GM12891 (cell line): Measurements from ENCODE around the gene PITPNC1.

Experiments used
- POLR2A ChIP-seq: IDR thresholded peaks from 2 replicates; pipeline ENCODE4 v1.6.1; 2011; ENCODE audit warnings: low read depth, low read length, control low read depth
- POLR2AphosphoS5 ChIP-seq: IDR thresholded peaks from 2 replicates; pipeline ENCODE4 v1.6.1; 2011; ENCODE audit warnings: low read depth, low read length, control low read depth

DNA sequence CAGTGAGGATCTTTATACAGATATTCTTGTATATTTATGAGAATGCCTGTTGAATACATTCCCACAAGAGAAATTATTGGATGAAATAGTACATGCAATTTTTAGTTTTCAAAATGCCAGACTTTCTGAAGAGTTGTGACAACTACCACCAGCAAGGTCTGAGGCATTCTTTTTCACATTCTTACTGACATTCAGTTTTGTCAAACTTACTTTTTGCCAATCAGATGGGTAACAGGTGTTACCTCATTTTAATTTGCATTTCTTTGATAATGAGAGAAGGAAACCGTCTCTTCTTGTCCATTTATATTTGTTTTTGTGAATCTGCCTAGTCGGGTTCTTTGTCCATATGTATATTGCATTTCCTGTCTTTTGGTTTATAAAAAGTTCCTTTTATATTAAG is 364.9 kb downstream of the PITPNC1 start:
- TF ChIP-seq POLR2AphosphoS5 (no peak), POLR2A (no peak)
